Epithelial cell of alveolus of lung (primary cell): ENCODE results near the gene PNPLA3. TPM values are rescaled to one million over a fixed set of nuclear protein-coding genes. Genes with fewer than 3 reads are reported as not detected.

Experiments
- total RNA-seq: library from RNA; depleted of rRNA; stranded (reverse); fragments of >200 nt; gene quantifications from 2 replicates; pipeline ENCODE4 v1.2.1, GENCODE V29; 2015

Gene PNPLA3, protein sequence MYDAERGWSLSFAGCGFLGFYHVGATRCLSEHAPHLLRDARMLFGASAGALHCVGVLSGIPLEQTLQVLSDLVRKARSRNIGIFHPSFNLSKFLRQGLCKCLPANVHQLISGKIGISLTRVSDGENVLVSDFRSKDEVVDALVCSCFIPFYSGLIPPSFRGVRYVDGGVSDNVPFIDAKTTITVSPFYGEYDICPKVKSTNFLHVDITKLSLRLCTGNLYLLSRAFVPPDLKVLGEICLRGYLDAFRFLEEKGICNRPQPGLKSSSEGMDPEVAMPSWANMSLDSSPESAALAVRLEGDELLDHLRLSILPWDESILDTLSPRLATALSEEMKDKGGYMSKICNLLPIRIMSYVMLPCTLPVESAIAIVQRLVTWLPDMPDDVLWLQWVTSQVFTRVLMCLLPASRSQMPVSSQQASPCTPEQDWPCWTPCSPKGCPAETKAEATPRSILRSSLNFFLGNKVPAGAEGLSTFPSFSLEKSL
- total RNA-seq, result 2.1 and 4.8 TPM in 2 replicates

DNA sequence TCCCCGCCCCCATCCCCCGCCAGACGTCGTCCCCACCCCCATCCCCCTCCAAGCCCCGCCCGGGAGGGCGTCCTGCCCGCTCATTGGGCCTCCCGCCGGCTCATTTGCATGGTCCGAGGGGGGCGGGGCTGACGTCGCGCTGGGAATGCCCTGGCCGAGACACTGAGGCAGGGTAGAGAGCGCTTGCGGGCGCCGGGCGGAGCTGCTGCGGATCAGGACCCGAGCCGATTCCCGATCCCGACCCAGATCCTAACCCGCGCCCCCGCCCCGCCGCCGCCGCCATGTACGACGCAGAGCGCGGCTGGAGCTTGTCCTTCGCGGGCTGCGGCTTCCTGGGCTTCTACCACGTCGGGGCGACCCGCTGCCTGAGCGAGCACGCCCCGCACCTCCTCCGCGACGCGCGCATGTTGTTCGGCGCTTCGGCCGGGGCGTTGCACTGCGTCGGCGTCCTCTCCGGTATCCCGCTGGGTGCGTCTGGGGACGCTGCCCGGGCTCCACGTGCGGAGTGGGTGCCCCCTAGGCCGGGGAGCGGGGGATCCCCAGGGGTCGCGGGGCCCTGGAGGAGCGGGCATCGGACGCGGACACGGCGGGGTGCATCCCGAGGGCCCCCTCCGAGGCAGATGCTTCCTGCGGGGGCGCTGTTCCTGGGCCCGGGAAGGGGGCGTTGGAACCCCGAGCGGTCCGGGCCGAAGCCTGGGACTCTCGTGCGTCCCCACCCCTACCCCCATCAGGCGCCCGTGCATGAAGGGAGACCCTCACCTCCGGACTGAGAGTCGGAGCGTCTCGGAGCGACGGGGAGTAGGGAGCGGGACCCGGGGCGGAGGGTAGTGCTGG lies at the start of gene PNPLA3:
TSS of gene PNPLA3 (plus strand) at position 175 of the 834 bp plus-strand sequence. CDS start at position 282, 107 bp downstream.

DNA sequence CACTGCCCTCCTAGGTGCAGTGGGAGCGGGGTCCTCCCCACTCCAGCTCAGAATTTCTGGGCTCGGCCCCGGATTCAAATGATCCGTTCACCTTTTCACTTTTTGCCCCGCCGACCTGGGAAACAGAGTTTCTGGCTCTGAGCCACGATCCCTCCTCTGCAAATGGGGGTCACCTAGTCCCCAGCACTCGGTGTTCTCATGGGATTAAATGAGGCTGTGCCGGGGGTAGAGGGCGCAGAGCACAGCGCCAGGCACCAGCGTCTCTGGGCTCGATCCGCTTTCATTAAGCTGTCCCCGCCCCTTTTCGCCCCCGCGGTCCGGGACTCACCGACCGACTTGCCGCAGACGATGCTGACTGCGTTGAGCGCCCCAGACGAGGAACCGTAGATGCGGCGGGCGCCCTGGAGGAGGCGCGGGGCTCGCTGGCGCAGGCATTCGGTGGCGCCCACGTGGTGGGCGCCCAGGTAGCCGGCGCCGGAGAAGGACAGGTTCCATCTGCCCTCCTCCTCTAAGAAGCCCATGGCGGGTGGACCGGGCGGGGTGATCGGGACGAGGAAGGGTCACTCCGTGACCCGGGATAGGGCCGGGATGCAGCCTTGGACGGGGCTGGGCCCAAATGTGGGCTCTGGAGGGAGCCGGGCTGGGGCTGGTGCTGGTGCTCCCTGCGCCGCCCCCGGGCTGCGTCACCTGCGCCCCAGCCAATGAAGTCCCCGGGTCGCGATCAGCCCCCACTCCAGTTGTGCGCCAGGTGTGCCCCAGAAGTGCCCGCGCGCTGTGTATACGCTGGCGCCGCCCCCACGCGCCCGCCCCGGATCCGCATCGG lies 32.0 kb upstream of the PNPLA3 start, which contains the start of gene PNPLA5:
TSS of gene PNPLA5 (minus strand) at position 654 of the 823 bp plus-strand sequence. CDS start at position 521, 133 bp downstream.

DNA sequence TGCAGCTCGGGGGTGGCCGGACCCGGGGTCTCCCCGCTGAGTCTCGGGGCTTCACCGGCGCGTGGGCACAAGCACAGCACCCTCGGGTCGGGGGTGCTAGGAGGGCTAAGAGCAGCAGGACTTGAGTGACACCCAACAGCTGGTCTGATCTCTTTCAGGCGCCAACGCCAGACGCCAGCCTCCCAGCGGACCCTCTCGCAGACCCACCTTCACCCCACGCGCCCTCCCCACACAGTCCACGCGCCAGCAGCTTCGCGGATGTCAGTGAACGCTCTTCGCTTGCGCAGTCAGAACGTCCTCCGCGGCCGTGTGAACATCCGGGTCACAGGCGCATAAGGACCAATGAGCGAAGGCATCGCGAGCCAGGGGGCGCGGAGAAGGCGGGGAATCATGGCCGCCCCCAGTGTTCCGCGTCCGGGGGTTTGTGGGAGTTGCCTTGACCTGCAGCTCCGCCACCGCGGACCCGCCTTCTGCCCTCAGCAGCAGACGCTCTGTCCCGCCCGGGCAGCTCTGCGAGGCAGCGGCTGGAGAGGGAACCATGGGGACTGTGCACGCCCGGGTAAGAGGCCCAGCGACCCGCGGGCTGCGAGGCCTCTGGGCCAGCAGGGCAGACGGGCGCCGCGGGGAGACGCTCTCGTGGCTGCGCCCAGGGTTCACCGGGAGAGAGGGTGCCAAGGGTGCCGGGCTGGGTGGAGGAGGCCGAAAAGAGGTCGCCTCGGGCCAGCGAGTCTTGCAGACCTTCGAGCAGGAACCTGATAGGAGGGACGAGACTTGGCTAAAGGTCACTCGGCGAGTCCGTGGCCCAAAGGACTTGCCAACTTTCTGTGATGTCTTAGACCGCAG lies 31.7 kb downstream of the PNPLA3 start, which contains the start of gene SAMM50:
TSS of gene SAMM50 (plus strand) at position 403 of the 843 bp plus-strand sequence. CDS start at position 539, 136 bp downstream.

Other genes starting within 250 kb of the PNPLA3 start
- 0.65 and 3.0 TPM in 2 replicates for gene EFCAB6, start 111.5 kb upstream of the PNPLA3 start, total RNA-seq
- gene SULT4A1, start 61.3 kb upstream of the PNPLA3 start, total RNA-seq, result 0.64 TPM in 1 of 2 replicates, not detected in the other
- not detected in 2 replicates for gene PNPLA5, start 31.8 kb upstream of the PNPLA3 start, total RNA-seq
- 31.3 and 38.2 TPM in 2 replicates for gene SAMM50, start 31.6 kb downstream of the PNPLA3 start, total RNA-seq
- gene PARVB, start 100.5 kb downstream of the PNPLA3 start, total RNA-seq, result 61.1 and 70.3 TPM in 2 replicates